Stimulated activated CD4-positive, alpha-beta T cell treated with anti-CD3 and anti-CD28 coated beads, TNF-alpha, amount 100 ng/mL, for 4 hours (primary cell): ENCODE measurements around the gene R3HCC1L.
A peak's percentile ranks its signal among the peaks of the same experiment; 100 is the strongest.

Source experiments
- DNase-seq, 3 experiments: peaks; one replicate each; pipeline ENCODE4 v3.0.0-alpha.2; 2020; ENCODE audit warnings: low read depth in 3 of 3

Gene R3HCC1L

GRCh38 chr10:98134431-98135221, at the start of gene R3HCC1L:
R3HCC1L (plus strand) TSS chr10:98134657; CDS start chr10:98208115, 73,458 bp downstream.
- peak; percentile 84 to 91 (median 87) for DNase-seq

GRCh38 chr10:98085238-98085637, 49.2 kb upstream of the R3HCC1L start:
- DNase-seq = no peak

GRCh38 chr10:98086837-98087708, 47.4 kb upstream of the R3HCC1L start:
- DNase-seq = no peak

GRCh38 chr10:98088186-98088971, 46.1 kb upstream of the R3HCC1L start:
- no peak for DNase-seq

- no peak for DNase-seq
Observed at GRCh38 chr10:98090822-98091221, 43.6 kb upstream of the R3HCC1L start.

- DNase-seq = no peak
Observed at GRCh38 chr10:98096316-98096715, 38.1 kb upstream of the R3HCC1L start.

- no peak for DNase-seq
Observed at GRCh38 chr10:98096731-98097130, 37.7 kb upstream of the R3HCC1L start.

- no peak for DNase-seq
Observed at GRCh38 chr10:98097175-98097574, 37.3 kb upstream of the R3HCC1L start.

GRCh38 chr10:98097616-98098015, 36.8 kb upstream of the R3HCC1L start:
- no peak for DNase-seq

- no peak for DNase-seq
Observed at GRCh38 chr10:98098247-98098646, 36.2 kb upstream of the R3HCC1L start.

GRCh38 chr10:98100476-98100875, 34.0 kb upstream of the R3HCC1L start:
- DNase-seq = no peak

GRCh38 chr10:98101366-98101765, 33.1 kb upstream of the R3HCC1L start:
- no peak for DNase-seq

GRCh38 chr10:98104125-98104524, 30.3 kb upstream of the R3HCC1L start:
- no peak for DNase-seq

- no peak for DNase-seq
Observed at GRCh38 chr10:98106531-98106930, 27.9 kb upstream of the R3HCC1L start.

GRCh38 chr10:98107644-98108430, 26.6 kb upstream of the R3HCC1L start:
- no peak for DNase-seq

- DNase-seq = no peak
Observed at GRCh38 chr10:98110356-98110755, 24.1 kb upstream of the R3HCC1L start.

- no peak for DNase-seq
Observed at GRCh38 chr10:98115031-98115787, 19.2 kb upstream of the R3HCC1L start.

GRCh38 chr10:98119891-98120290, 14.6 kb upstream of the R3HCC1L start:
- no peak for DNase-seq

- DNase-seq = no peak
Observed at GRCh38 chr10:98125940-98126631, 8.4 kb upstream of the R3HCC1L start.

- no peak for DNase-seq
Observed at GRCh38 chr10:98128802-98129201, 5.7 kb upstream of the R3HCC1L start.
